Fibroblast of pulmonary artery (primary cell): ENCODE results near the gene CDH20.

Experiments
- DNase-seq: peaks from one replicate; pipeline ENCODE4 v3.0.0-alpha.2; 2010; ENCODE audit warnings: low read depth
- H3K4me3 ChIP-seq: replicated peaks from 2 replicates; pipeline ENCODE4 v1.5.1; 2011; ENCODE audit warnings: low read depth, mild to moderate bottlenecking, control low read depth, low read length, moderate library complexity
- TF ChIP-seq, protein P1 (sequence below): IDR thresholded peaks from 2 replicates; pipeline ENCODE4 v1.5.1; 2011; ENCODE audit warnings: mild to moderate bottlenecking, control low read depth, low read length, inconsistent platforms; ENCODE audit errors: missing control alignments

CDH20 gene

DNA sequence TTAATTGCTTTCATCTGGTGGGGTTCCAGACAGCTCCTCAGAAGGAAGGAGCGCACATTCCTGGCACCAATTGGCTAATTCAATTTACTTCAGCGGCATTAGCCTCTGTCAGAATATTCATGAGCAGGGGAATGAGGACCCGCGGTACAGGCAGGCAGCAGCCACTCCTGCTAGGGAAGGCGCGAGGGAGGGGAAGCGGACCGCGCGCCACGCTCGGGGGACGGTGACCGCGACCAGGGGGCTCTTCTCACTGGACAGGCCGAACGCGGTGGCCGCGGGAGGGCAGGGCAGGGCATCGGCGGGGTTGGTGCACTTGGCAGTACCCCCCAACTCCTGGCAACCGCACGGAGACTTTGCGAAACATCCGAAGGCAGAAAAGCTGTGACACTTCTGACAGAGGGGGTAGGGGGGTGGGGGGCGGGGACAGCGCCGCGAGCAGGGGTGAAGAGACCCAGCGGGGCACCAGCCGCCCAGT is at the start of gene CDH20:
Gene CDH20 (plus strand): TSS at position 160 of the 475 bp plus-strand sequence.
- H3K4me3 ChIP-seq, result peak within 1 kb of the TSS; percentile 47

GRCh38 chr18:61284039-61284438 is 49.2 kb upstream of the CDH20 start:
- H3K4me3 ChIP-seq, result no peak overlapping the region
- DNase-seq, result no peak
- TF ChIP-seq, protein P1, sequence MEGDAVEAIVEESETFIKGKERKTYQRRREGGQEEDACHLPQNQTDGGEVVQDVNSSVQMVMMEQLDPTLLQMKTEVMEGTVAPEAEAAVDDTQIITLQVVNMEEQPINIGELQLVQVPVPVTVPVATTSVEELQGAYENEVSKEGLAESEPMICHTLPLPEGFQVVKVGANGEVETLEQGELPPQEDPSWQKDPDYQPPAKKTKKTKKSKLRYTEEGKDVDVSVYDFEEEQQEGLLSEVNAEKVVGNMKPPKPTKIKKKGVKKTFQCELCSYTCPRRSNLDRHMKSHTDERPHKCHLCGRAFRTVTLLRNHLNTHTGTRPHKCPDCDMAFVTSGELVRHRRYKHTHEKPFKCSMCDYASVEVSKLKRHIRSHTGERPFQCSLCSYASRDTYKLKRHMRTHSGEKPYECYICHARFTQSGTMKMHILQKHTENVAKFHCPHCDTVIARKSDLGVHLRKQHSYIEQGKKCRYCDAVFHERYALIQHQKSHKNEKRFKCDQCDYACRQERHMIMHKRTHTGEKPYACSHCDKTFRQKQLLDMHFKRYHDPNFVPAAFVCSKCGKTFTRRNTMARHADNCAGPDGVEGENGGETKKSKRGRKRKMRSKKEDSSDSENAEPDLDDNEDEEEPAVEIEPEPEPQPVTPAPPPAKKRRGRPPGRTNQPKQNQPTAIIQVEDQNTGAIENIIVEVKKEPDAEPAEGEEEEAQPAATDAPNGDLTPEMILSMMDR, result no peak

More for the DNA sequence above, at the start of gene CDH20:
- DNase-seq, result no peak
- TF ChIP-seq, protein P1, result no peak

- DNase-seq, result no peak
- TF ChIP-seq, protein P1, result no peak
- no peak overlapping the region for H3K4me3 ChIP-seq
Observed at GRCh38 chr18:61285777-61286176, 47.5 kb upstream of the CDH20 start.

GRCh38 chr18:61286867-61287266 is 46.4 kb upstream of the CDH20 start:
- DNase-seq, result no peak
- no peak overlapping the region for H3K4me3 ChIP-seq
- TF ChIP-seq, protein P1, result no peak

DNA sequence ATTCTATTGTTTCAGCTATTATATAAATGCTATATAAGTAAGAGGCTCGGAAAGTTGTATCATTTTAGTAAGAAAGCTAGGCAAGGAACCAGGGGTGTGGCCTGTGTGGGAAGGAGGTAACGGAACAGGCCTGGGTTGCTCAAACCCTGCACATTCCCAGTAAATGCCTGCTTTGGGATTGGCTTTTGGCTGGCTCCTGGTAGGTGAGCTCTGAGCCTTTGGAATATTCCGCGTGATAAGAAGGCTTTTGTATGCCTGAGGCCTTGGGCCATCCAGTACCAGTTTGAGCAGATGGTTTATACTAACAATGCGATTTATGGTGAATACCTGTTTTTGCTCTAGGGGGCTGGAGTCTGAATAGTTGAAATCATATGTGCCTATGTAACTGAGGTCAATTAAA is 42.6 kb upstream of the CDH20 start:
- DNase-seq, result no peak
- no peak overlapping the region for H3K4me3 ChIP-seq
- TF ChIP-seq, protein P1, result no peak

DNA sequence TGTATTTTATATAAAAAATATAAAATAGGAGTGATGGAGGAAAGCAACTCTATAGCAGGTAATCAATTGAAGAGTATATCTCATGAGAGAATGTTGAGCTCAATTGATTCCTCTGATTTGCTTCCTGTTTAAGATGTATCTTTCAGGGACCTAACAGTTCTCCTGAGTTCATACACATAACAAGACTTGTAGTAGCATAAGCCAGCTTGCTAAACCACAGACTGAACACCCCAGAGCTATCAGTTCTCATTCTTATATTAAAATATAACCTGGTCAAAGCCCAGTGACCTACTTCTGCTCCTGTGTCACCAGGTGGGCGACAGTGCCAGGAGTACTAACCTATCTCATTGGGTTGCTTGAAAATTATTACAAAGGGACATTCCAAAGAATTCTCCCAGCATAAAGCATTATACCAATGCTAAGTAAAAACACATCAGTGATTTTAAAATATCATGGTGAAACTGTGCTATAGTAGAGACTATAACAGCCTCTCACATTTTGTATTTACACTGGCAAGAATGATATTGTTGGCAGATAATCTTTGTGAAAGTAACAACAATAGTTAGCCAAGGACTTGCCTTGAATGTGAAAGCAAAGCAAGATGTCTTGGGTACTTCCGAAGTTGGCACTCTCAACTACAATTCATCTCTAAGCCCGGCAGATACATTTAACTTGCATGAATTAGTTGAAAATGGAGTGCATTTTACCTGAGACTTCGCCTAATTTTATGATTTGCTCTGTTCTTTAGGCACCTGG is 40.8 kb upstream of the CDH20 start:
- TF ChIP-seq, protein P1, result no peak
- H3K4me3 ChIP-seq, result no peak overlapping the region
- no peak for DNase-seq

DNA sequence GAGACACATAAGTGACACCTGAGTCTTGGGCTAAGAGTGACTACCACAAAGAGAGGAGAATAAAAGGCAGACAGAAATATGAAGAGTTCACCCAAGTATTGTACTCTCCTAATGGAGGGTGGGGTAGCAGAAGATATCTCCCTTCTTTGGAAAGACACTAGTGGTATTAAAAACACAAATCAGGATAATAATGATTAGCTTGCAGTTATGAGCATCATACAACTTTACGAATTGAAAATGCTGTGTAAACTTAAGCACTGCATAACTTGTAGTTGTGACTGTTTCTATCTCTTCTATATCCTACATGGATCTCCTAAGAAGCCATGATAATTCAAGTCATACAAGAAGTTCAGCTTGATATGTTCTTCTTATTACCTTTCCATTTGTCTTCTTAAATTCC is 38.1 kb upstream of the CDH20 start:
- no peak for DNase-seq

More for the DNA sequence above, 38.1 kb upstream of the CDH20 start:
- no peak overlapping the region for H3K4me3 ChIP-seq
- TF ChIP-seq, protein P1, result no peak
